Ascending aorta (tissue), 2 donors: ENCODE data around the gene ALAS1. TPM values are rescaled to one million over a fixed set of nuclear protein-coding genes. Genes with fewer than 3 reads are reported as not detected.

Experiments used
- DNase-seq, 2 donors: peaks; one replicate each; pipeline ENCODE4 v3.0.0-alpha.2; 2019; ENCODE audit warnings: low spot score in 2 of 2
- H3K27ac ChIP-seq, 2 donors: fragments of 200-600 bp; sonication (generic); one replicate each; pipeline ENCODE4 v1.5.1; 2016 to 2017; ENCODE audit warnings: mild to moderate bottlenecking in 1 of 2
- H3K27me3 ChIP-seq: fragments of 200-600 bp; sonication (generic); one replicate; pipeline ENCODE4 v1.5.1; 2017
- H3K36me3 ChIP-seq, 2 donors: fragments of 200-600 bp; sonication (generic); one replicate each; pipeline ENCODE4 v1.5.1; 2016
- H3K4me1 ChIP-seq, 2 donors: fragments of 200-600 bp; sonication (generic); one replicate each; pipeline ENCODE4 v1.5.1; 2016 to 2017; ENCODE audit warnings: mild to moderate bottlenecking in 1 of 2
- H3K4me3 ChIP-seq, 2 donors: fragments of 200-600 bp; sonication (generic); one replicate each; pipeline ENCODE4 v1.5.1; 2016 to 2017; ENCODE audit warnings: mild to moderate bottlenecking in 1 of 2
- H3K9me3 ChIP-seq, 2 donors: fragments of 200-600 bp; sonication (generic); one replicate each; pipeline ENCODE4 v1.5.1; 2016
- CTCF ChIP-seq, 3 experiments: fragments of 200-600 bp in 2 of 3; fragments of 450-650 bp in 1 of 3; sonication (generic) in 2 of 3; IDR thresholded peaks; one replicate each; pipeline ENCODE4 v1.5.1; 2016 to 2019; ENCODE audit warnings: antibody characterized with exemption in 3 of 3, mild to moderate bottlenecking in 1 of 3, moderate library complexity in 1 of 3
- intact Hi-C: fragments of 100-400 bp; cut with DNase I; formaldehyde crosslinking; loops from one replicate; pipeline ENCODE4 v1.15.1; 2023
- total RNA-seq: library from RNA; depleted of rRNA; stranded (reverse); fragments of >200 nt; gene quantifications from one replicate; pipeline ENCODE4 v1.1.0, GENCODE V29; 2016

The ALAS1 gene
- total RNA-seq, 1 donor from 2014 or later = 58.3 TPM

- Histone ChIP-seq H3K27ac (no peak overlapping the region), H3K36me3 (no peaks in the 10 kb centered on the region)
- no peak for DNase-seq
Observed at GRCh38 chr3:52181543-52181942, 16.4 kb upstream of the ALAS1 start.

GRCh38 chr3:52182196-52182595 is 15.8 kb upstream of the ALAS1 start:
- Histone ChIP-seq H3K27me3 (no peaks in the 10 kb centered on the region), H3K27ac (no peak overlapping the region), H3K9me3 (no peaks in the 10 kb centered on the region), H3K4me3 (no peak overlapping the region), H3K4me1 (no peaks in the 10 kb centered on the region), H3K36me3 (no peaks in the 10 kb centered on the region)
- no peak for DNase-seq
- intact Hi-C loops = no loop called here
- TF ChIP-seq CTCF (IDR thresholded peaks at IDR 0.05) = no peak

More at GRCh38 chr3:52181543-52181942, 16.4 kb upstream of the ALAS1 start:
- Histone ChIP-seq H3K9me3 (no peaks in the 10 kb centered on the region), H3K4me3 (no peak overlapping the region), H3K4me1 (no peaks in the 10 kb centered on the region), H3K27me3 (no peaks in the 10 kb centered on the region)
- intact Hi-C loops = no loop called here
- TF ChIP-seq CTCF (IDR thresholded peaks at IDR 0.05) = no peak

- Histone ChIP-seq H3K27me3 (no peaks in the 10 kb centered on the region), H3K9me3 (no peaks in the 10 kb centered on the region), H3K36me3 (no peaks in the 10 kb centered on the region), H3K27ac (no peak overlapping the region), H3K4me3 (no peak overlapping the region), H3K4me1 (no peaks in the 10 kb centered on the region)
- DNase-seq = no peak
- intact Hi-C loops = no loop called here
- TF ChIP-seq CTCF (IDR thresholded peaks at IDR 0.05) = no peak
Observed at GRCh38 chr3:52182691-52183090, 15.3 kb upstream of the ALAS1 start.

GRCh38 chr3:52183786-52184445 is 14.0 kb upstream of the ALAS1 start:
- H3K4me1 ChIP-seq = no peaks in the 10 kb centered on the region
- no peak for TF ChIP-seq CTCF (IDR thresholded peaks at IDR 0.05)
- DNase-seq = no peak
- no peaks in the 10 kb centered on the region for H3K9me3 ChIP-seq
- intact Hi-C loops = no loop called here
- no peak overlapping the region for H3K27ac ChIP-seq
- H3K27me3 ChIP-seq = no peaks in the 10 kb centered on the region
- no peaks in the 10 kb centered on the region for H3K36me3 ChIP-seq
- H3K4me3 ChIP-seq = no peak overlapping the region

- no peaks in the 10 kb centered on the region for H3K27me3 ChIP-seq
- no peak for DNase-seq
- H3K4me3 ChIP-seq = no peak overlapping the region
- intact Hi-C loops = no loop called here
- H3K27ac ChIP-seq = no peak overlapping the region
- TF ChIP-seq CTCF (IDR thresholded peaks at IDR 0.05) = no peak
- H3K4me1 ChIP-seq = no peaks in the 10 kb centered on the region
- H3K9me3 ChIP-seq = no peaks in the 10 kb centered on the region
- no peaks in the 10 kb centered on the region for H3K36me3 ChIP-seq
Observed at GRCh38 chr3:52184690-52185089, 13.3 kb upstream of the ALAS1 start.

GRCh38 chr3:52185311-52185710 is 12.6 kb upstream of the ALAS1 start:
- no peaks in the 10 kb centered on the region for H3K9me3 ChIP-seq
- peaks cover 3 to 6% of the 10 kb centered on the region in 2 donors for H3K4me1 ChIP-seq
- no peak for TF ChIP-seq CTCF (IDR thresholded peaks at IDR 0.05)
- DNase-seq = no peak
- H3K27ac ChIP-seq = no peak overlapping the region
- H3K27me3 ChIP-seq = no peaks in the 10 kb centered on the region
- H3K4me3 ChIP-seq = no peak overlapping the region
- H3K36me3 ChIP-seq = no peaks in the 10 kb centered on the region
- intact Hi-C loops = no loop called here
